HEK293 (cell line): ENCODE data around the gene LAMB1.

Experiments
- CTCF ChIP-seq: fragments of 450-650 bp; formaldehyde crosslinking; IDR thresholded peaks from 2 replicates; pipeline ENCODE4 v1.5.1; 2016; ENCODE audit warnings: missing biosample characterization, missing genetic modification characterization
- KLF16 ChIP-seq: fragments of 450-650 bp; formaldehyde crosslinking; IDR thresholded peaks from 2 replicates; pipeline ENCODE4 v1.5.1; 2017; ENCODE audit warnings: missing biosample characterization, missing genetic modification characterization
- TCF7L2 ChIP-seq: IDR thresholded peaks from 2 replicates; pipeline ENCODE4 v1.6.1; 2011; ENCODE audit warnings: low read depth, mild to moderate bottlenecking, inconsistent platforms, low read length, moderate library complexity, borderline replicate concordance
- ZBTB7A ChIP-seq: fragments of 450-650 bp; formaldehyde crosslinking; IDR thresholded peaks from 2 replicates; pipeline ENCODE4 v1.5.1; 2016; ENCODE audit warnings: low read depth, missing biosample characterization, missing genetic modification characterization
- ZBTB8A ChIP-seq: fragments of 450-650 bp; formaldehyde crosslinking; IDR thresholded peaks from 2 replicates; pipeline ENCODE4 v1.5.1; 2016; ENCODE audit warnings: missing biosample characterization, missing genetic modification characterization
- ZNF24 ChIP-seq: fragments of 450-650 bp; formaldehyde crosslinking; IDR thresholded peaks from 2 replicates; pipeline ENCODE4 v1.5.1; 2016; ENCODE audit warnings: missing biosample characterization, missing genetic modification characterization
- ZNF354C ChIP-seq: fragments of 450-650 bp; formaldehyde crosslinking; IDR thresholded peaks from 2 replicates; pipeline ENCODE4 v1.5.1; 2016; ENCODE audit warnings: missing biosample characterization, missing genetic modification characterization, low read depth, borderline replicate concordance
- ZNF366 ChIP-seq: fragments of 450-650 bp; formaldehyde crosslinking; conservative IDR thresholded peaks from 2 replicates; pipeline ENCODE4 v1.5.1; 2016; ENCODE audit warnings: missing biosample characterization, missing genetic modification characterization
- ZNF404 ChIP-seq: fragments of 450-650 bp; formaldehyde crosslinking; IDR thresholded peaks from 2 replicates; pipeline ENCODE4 v1.5.1; 2017; ENCODE audit warnings: missing biosample characterization, missing genetic modification characterization
- ZNF426 ChIP-seq: fragments of 450-650 bp; formaldehyde crosslinking; IDR thresholded peaks from 2 replicates; pipeline ENCODE4 v1.5.1; 2017; ENCODE audit warnings: missing biosample characterization, missing genetic modification characterization, mild to moderate bottlenecking, inconsistent platforms, moderate library complexity
- ZNF660 ChIP-seq: fragments of 450-650 bp; IDR thresholded peaks from 2 replicates; pipeline ENCODE4 v1.5.1; 2018; ENCODE audit warnings: missing biosample characterization, mild to moderate bottlenecking, missing genetic modification characterization
- ZNF747 ChIP-seq: fragments of 450-650 bp; formaldehyde crosslinking; IDR thresholded peaks from 2 replicates; pipeline ENCODE4 v1.5.1; 2016; ENCODE audit warnings: missing biosample characterization, missing genetic modification characterization
- ZNF777 ChIP-seq: fragments of 450-650 bp; formaldehyde crosslinking; IDR thresholded peaks from 2 replicates; pipeline ENCODE4 v1.5.1; 2017; ENCODE audit warnings: missing biosample characterization, missing genetic modification characterization, borderline replicate concordance

DNA sequence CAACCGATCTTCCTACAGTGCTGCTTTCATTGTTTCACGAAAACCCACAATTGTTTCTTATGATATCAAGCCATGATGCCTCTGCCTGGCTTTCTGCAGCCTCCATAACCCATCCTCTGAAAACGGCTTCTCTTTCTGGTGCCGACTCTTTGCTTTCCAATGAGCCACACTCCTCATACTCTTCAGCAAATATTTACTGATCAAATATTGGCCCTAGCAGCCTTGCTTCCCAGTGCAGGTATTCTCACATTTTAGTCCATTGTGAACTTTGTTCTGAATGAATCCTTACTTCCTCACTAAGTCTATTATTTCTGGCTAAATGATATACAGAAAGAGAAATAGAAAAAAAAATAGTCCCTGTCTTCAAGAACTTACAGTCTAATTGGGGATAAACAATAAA lies 35.5 kb downstream of the LAMB1 start:
- no peak for TF ChIP-seq ZBTB8A (tag by site-specific recombination)
- TF ChIP-seq ZNF354C (tag by site-specific recombination): no peak
- no peak for TF ChIP-seq ZNF747 (tag by site-specific recombination)
- no peak for TF ChIP-seq ZNF366 (tag by site-specific recombination)
- TF ChIP-seq ZNF660 (tag by site-specific recombination): no peak
- no peak for TF ChIP-seq CTCF (tag by site-specific recombination)
- no peak for TF ChIP-seq ZBTB7A (tag by site-specific recombination)
- TF ChIP-seq TCF7L2: no peak
- no peak for TF ChIP-seq ZNF426 (tag by site-specific recombination)
- TF ChIP-seq KLF16 (tag by site-specific recombination): no peak
- TF ChIP-seq ZNF777: no peak
- no peak for TF ChIP-seq ZNF404
- no peak for TF ChIP-seq ZNF24 (tag by site-specific recombination)
